Stimulated activated CD8-positive, alpha-beta memory T cell treated with anti-CD3 and anti-CD28 coated beads, Interleukin-7, amount 100 ng/mL, for 48 hours (primary cell): ENCODE data around the gene JAKMIP2.

Source experiments
- DNase-seq, 2 donors: peaks; one replicate each; pipeline ENCODE4 v3.0.0-alpha.2; 2020; ENCODE audit warnings: low read depth in 1 of 2; ENCODE audit errors: extremely low read depth in 1 of 2

Gene JAKMIP2

DNA sequence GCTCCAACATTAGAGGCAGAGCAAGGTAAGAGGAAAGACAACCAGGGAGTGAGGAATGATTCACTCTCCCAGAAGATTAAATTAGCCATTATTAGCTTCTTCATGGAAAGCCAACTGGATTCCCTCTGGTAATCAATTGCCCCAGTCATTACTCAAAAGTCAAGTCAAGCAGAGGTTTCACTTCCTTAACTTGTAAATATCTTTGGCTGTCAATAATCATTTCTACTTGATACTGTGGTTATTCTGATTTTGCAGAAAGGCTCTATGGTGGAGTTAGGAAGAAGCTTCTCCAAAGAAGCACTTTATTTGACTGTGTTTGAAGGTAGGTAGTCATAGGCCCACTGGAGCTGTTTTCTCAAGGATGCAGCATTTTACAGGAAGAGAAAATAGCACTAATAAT, 78.0 kb downstream of the JAKMIP2 start:
- no peak for DNase-seq

GRCh38 chr5:147701468-147701867, 81.1 kb downstream of the JAKMIP2 start:
- no peak for DNase-seq

DNA sequence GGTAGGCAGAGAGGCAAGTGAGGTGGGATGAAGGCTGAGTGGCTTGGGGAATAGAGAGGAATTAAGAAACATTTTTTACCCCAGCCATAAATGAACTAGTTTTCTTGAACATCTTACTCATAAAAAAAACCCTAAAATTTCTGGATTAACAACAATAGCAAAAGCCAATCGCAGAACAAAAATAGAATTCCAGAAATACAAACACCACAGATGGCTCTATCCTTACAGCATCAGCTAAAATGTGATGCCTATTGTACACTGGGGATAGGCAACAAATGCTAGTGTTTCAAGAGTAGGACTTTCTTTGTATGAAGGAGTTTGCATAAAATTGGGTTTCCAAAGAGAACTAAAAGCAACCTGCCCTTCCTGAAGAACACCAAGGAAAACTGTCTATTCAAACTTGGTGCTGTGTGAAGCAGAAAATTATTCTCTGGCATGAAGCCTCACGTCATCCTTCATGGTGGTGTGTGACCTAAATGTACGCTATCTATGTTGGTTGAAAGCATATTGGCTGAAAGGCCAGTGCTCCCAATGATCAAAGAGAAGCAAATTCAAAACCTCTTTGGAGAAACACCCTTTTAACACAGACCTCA, 82.9 kb downstream of the JAKMIP2 start:
- DNase-seq, result no peak

- no peak for DNase-seq
Observed at GRCh38 chr5:147697380-147697779, 85.1 kb downstream of the JAKMIP2 start.

DNA sequence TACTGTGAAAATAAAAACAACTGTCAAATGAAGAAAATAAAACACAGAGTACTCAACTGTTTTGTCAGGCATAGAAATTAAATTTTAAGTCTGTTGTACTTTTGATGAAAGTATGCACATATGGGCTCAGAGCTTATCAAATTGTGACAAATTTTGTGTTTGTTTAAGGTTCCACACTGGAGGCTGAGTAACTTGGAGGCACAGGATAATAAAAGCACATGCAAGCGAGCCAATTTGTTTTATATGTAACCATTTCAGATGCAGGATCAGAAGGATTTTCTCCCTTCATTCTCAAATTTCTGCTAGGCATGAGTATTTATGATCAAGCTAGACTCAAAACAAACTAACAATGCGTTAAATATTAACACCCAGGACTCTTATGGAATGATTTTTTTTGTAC, 87.8 kb downstream of the JAKMIP2 start:
- no peak for DNase-seq

GRCh38 chr5:147693233-147693632, 89.3 kb downstream of the JAKMIP2 start:
- DNase-seq, result no peak

DNA sequence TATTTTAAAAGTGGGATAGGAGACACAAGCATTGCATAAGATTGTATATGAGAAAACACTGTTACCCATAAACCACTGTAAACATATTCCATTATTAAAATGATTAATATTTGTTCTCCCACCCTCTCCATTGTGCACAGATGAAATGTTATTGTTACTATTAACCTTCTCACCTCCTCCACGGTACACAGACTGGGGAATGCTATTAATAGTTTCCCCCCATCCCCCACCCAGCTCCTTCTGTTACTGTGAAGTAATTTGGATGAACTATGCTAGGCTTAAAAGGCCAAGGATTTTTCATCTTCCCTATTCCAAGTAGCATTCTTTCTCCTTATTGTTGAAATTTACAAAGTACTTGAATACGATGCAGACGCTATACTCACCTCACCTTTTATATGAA, 91.4 kb downstream of the JAKMIP2 start:
- no peak for DNase-seq

GRCh38 chr5:147690595-147690994, 91.9 kb downstream of the JAKMIP2 start:
- DNase-seq, result no peak

DNA sequence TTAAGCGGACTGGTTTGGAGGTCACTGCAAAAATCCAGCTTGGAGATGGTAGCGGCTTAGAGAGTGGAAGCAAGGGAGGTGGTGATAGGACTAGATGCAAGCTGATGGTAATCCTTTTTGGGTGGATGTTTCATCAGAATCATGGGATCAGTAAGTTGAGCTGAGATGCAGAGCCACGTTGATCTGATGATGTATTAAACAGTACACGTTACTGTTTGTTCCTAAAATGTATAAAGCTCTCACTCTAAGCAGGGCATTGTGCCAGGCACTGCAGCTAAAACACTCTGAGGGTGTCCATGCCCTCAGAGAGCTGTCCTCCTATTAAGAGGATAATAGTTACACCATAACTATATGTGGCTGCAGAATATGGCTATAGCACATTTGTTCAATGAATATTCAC, 93.1 kb downstream of the JAKMIP2 start:
- no peak for DNase-seq

DNA sequence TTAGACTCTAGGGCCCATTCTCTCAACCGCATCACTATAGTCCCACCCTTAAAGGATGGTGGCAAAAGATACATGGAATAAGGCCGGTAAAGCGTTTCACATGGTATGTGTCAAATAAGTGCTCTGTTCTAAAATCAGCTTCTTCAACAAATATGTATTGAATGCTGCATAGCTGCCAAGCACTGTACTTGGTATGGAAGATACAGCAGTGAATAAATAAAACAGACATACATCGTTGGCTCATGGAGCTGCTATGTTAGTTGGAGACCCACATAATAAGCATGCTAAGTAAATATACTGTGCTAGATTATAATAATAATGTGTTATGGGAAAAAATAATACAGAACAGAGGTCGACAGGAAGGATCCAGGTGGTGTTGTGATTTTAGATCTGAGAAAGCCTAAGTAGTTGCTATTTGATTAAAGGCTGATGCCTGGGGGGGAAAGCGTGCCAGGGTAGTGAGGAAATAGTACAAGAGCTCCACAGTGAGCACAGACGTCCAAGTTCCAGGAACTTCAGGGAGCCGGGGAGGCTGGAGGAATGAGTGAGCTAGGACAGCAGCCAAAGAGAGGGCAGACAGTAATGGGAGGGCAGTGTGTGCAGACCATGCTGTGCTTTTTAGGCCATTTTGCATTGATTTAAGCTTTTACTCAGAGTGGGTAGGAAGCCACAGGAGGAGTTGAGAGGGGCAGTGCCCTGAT, 93.7 kb downstream of the JAKMIP2 start:
- DNase-seq, result no peak

DNA sequence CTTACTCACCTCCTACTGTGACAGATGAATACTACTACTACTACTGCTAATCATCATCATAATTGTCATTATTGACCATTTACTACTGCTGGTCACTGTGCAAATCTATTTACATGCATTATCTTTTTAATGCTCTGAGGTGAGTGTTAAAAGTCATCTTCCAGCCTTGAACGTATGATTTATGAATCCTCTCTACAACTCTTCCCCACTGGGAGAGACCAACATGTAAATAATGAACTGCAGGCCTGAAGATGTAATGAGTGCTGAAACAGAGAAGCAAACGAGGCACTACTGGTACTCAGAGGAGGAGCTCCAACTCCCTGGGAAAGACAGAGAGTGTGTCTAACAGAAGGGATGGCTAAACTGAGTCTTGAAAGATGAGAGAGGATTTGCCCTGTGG, 95.4 kb downstream of the JAKMIP2 start:
- DNase-seq, result no peak

DNA sequence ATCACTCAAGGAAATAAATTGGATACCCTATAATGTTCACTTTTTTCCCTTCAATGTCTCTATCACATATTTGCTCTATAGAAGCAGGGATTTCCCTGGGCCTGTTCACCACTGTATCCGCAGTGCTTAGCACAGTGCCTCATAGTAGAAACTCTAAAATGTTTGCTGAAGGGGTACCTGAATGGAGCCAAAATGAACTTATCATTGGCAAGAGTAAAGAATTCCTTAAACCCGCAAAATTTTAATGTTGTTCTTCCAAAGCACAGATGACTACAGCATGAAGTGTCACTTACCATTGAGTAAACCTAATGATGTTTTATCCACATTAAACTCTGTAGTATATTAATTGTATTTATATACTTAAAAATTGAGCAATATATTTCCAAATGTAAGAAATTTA, 96.1 kb downstream of the JAKMIP2 start:
- DNase-seq, result no peak

- DNase-seq, result no peak
Observed at GRCh38 chr5:147685993-147686392, 96.5 kb downstream of the JAKMIP2 start.

DNA sequence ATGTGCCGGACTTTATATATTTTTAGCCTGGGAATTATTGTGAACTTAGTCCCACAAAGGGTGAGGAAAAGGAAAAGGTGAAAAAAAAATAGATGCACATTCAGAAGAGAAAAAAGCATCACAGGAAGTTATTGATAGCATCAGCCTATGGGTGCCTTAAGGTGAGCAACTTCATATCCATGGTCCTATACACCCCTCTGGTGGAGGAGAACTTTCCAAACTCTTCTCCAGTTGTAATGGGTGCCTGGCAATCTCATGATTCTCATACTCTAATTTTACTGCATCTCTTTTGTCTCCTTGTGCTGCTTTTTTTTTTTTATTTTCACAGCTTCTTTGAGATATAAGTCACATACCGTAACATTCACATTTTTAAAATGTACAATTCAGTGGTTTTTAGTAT, 107.4 kb downstream of the JAKMIP2 start:
- no peak for DNase-seq

GRCh38 chr5:147674411-147674810, 108.1 kb downstream of the JAKMIP2 start:
- no peak for DNase-seq

- no peak for DNase-seq
Observed at GRCh38 chr5:147673791-147674190, 108.7 kb downstream of the JAKMIP2 start.

GRCh38 chr5:147673266-147673665, 109.3 kb downstream of the JAKMIP2 start:
- no peak for DNase-seq

DNA sequence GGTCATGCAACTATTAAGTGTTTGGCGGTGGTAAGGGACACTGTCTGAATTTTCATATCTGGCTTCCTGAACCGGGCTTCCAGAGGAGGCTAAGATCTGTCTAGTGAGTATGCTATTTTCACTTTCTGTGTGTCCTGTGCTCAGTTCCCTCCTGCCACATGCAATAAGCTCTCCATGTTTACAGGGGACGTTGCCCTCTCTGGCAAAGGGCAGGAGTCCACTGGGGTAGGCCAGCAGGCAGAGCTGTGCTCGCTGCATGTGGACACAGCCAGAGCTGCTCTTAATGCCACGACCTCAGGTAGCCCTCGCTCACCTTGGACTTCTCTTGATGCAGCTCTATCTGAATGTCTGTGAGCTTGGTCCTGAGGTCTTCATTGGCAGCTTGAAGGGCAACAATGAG, 111.2 kb downstream of the JAKMIP2 start:
- no peak for DNase-seq

DNA sequence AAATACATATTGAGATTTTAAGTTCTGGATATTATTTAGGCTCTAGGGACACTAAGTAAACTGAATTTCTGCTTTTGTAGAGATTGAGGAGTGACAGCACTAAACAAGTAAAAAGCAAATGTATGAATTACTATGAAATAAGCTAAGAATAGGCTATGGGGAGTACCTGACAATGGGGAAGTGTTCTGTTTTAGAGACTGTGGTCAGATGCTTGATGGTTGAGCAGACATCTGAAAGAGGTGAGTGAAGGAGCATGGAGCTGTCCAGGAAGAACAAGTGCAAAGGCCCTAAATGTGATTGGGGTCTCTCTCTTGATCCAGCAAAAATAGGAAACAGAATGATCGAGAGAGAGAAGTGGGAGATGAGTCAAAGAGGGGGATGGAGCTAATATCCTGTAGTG, 111.7 kb downstream of the JAKMIP2 start:
- no peak for DNase-seq

DNA sequence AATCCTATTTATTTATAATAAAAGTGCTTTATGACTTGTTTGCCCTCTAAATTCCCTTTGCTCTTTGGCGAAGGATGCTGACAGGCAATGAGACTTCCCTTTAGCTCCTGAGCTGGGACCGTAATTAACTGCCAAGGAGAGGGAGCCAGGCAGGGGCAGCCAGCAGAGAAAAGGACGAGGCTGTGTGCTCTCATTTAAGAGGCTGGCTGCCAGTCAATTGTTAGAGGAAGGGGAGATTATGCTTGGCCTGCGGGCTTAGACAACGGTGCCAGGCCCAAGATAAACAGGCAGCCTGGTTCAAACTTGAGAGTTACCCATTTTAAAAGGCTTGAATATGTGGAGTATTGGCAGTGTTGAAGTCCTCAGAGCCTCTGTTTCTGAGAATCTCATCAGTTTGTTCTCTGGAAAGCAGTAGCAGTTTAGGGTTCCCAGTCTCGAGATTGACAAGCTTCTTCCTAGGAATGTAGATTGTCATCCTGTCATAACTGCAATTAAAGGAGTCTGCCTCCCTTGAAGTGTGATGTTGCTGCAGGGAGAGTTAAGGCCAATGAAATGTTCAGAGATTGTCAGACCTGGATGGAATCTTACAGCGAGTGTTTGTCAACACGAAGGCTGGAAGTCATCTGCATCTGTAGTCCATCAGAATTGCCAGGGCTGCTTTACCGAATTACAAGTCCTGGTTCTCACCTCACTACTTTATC, 113.2 kb downstream of the JAKMIP2 start:
- DNase-seq, result no peak

DNA sequence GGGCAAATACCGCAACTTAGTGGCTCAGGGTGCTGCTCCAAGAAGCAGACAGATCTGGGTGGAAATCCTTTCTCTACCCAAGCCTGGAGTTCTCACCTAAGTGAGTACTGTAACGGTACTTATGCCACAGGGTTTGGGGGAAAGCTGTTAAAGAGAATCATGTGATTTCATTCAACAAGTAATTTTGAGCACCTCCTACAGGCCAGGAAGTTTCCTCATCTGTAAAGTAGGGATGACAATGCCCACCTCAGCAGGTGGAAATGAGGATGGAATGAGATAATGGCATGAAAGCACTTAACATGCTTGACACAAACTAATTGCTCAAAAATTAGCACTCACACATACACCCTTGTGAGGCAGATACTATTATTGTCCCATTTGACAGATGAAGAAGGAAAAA, 114.1 kb downstream of the JAKMIP2 start:
- DNase-seq, result no peak

DNA sequence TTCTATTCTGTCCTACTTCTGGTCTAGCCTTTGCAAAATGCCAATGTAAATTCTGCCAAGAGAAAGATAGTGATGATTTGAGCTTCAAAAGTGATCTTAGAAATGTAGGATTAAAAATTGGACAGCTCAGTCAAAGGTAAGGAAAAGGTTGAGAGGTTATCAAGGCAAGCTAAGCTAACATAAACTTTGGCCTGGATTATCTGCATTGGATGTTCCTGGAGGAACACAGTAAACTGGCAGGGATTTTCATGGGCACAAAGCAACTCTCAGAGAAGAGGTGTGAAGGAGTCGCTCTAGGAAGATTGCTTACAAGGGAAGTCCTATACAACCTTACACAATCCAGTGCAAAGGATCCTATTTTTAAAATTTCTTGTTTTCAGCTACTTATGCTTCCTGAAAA, 115.2 kb downstream of the JAKMIP2 start:
- DNase-seq, result no peak
